Breast epithelium (tissue), 3 donors: ENCODE measurements around the gene FAF1.

Experiments
- CTCF ChIP-seq, 3 donors: fragments of 450-650 bp; IDR thresholded peaks; one replicate each; pipeline ENCODE4 v1.5.1; 2016 to 2017; ENCODE audit warnings: antibody characterized with exemption in 3 of 3, mild to moderate bottlenecking in 3 of 3, moderate library complexity in 3 of 3
- POLR2A ChIP-seq: fragments of 450-650 bp; IDR thresholded peaks from one replicate; pipeline ENCODE4 v1.6.1; 2016; ENCODE audit warnings: antibody characterized with exemption, mild to moderate bottlenecking, moderate library complexity
- POLR2AphosphoS5 ChIP-seq, 3 donors: sonication (generic); formaldehyde crosslinking; IDR thresholded peaks; one replicate each; pipeline ENCODE4 v1.6.1; 2017; ENCODE audit warnings: antibody characterized with exemption in 3 of 3

DNA sequence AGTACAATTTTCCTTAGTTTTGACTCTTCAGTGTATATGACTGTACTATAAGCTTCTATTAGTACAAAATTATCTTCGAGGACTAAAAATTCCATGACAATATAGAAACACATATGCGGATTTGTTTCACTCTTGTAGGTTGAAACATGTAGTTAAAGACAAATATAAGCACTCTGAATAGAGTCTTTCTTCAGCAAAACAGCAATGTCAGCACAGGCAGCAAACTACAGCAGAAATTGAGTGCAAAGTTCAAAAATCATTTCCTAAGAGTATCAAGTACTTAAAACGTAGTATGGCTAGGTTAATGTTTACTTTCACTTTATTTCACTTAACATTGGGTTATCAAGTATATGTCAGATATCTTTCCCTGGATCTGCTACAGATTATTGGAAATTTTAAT, 106.7 kb downstream of the FAF1 start:
- TF ChIP-seq POLR2A (no peak), CTCF (IDR thresholded peaks at IDR 0.05) (no peak), POLR2AphosphoS5 (IDR thresholded peaks at IDR 0.05) (no peak)
